Testis (tissue), 3 donors: ENCODE results near the gene TAMALIN. TPM values are rescaled to one million over a fixed set of nuclear protein-coding genes. Genes with fewer than 3 reads are reported as not detected.

Experiments
- DNase-seq: peaks from one replicate; pipeline ENCODE4 v3.0.0-alpha.2; 2019
- H3K27ac ChIP-seq, 2 donors: fragments of 200-600 bp; sonication (generic); one replicate each; pipeline ENCODE4 v1.5.1; 2019
- H3K27me3 ChIP-seq: fragments of 200-600 bp; sonication (generic); one replicate; pipeline ENCODE4 v1.5.1; 2019
- H3K36me3 ChIP-seq: fragments of 200-600 bp; sonication (generic); one replicate; pipeline ENCODE4 v1.5.1; 2017; ENCODE audit warnings: low read depth; ENCODE audit errors: missing control alignments
- H3K4me1 ChIP-seq: fragments of 200-600 bp; sonication (generic); one replicate; pipeline ENCODE4 v1.5.1; 2019
- H3K4me3 ChIP-seq, 2 donors: fragments of 200-600 bp; sonication (generic); one replicate each; pipeline ENCODE4 v1.5.1; 2017 to 2019
- H3K9me3 ChIP-seq: fragments of 200-600 bp; sonication (generic); one replicate; pipeline ENCODE4 v1.5.1; 2017
- CTCF ChIP-seq, 3 experiments: fragments of 450-650 bp in 2 of 3; fragments of 200-600 bp in 1 of 3; sonication (generic) in 1 of 3; IDR thresholded peaks; one replicate each; pipeline ENCODE4 v1.5.1; 2016 to 2019; ENCODE audit warnings: antibody characterized with exemption in 3 of 3, mild to moderate bottlenecking in 2 of 3, moderate library complexity in 1 of 3
- POLR2A ChIP-seq: fragments of 450-650 bp; IDR thresholded peaks from one replicate; pipeline ENCODE4 v1.6.1; 2017; ENCODE audit warnings: antibody characterized with exemption, mild to moderate bottlenecking, moderate library complexity
- WGBS, 2 donors: methylation state at CpG; one replicate each; pipeline ENCODE4 v1.1.5; 2018; 5-methylcytosine and 5-hydroxymethylcytosine counted together
- intact Hi-C: fragments of 100-400 bp; cut with DNase I; formaldehyde crosslinking; loops from one replicate; pipeline ENCODE4 v1.15.1; 2023; ENCODE audit warnings: low total_unique reads
- polyA plus RNA-seq: library from polyadenylated mRNA; stranded (reverse); fragments of 350-450 nt; fragmentation: Illumina TruSeq; extraction: RNeasy Lipid Tissue Mini Kit (QIAGEN cat#74804); gene quantifications from one replicate; pipeline ENCODE4 v1.2.3, GENCODE V29; 2014; ENCODE audit warnings: low read depth, low replicate concordance; ENCODE audit not compliant: insufficient read depth
- total RNA-seq, 2 donors: library from RNA; depleted of rRNA; stranded (reverse); fragments of >200 nt; gene quantifications; one replicate each; pipeline ENCODE4 v1.2.3, GENCODE V29; 2016

TAMALIN gene
- total and polyA plus RNA-seq, 3 donors from 2014 or later: 7.7 to 10.4 (median 8.9) TPM

GRCh38 chr12:51973560-51973959, 33.2 kb upstream of the TAMALIN start:
- H3K4me1 ChIP-seq: peaks cover 9% of the 10 kb centered on the region
- WGBS, 2 donors: 74 to 78% methylated on average over 4 of the region's 4 CpGs
- no peak for DNase-seq
- intact Hi-C loops: no loop called here
- H3K36me3 ChIP-seq: no peaks in the 10 kb centered on the region
- H3K27ac ChIP-seq: no peak overlapping the region
- H3K27me3 ChIP-seq: no peaks in the 10 kb centered on the region
- no peak overlapping the region for H3K4me3 ChIP-seq
- TF ChIP-seq POLR2A: no peak
- TF ChIP-seq CTCF (IDR thresholded peaks at IDR 0.05): no peak
- H3K9me3 ChIP-seq: no peaks in the 10 kb centered on the region

GRCh38 chr12:51974646-51975045, 32.1 kb upstream of the TAMALIN start:
- Histone ChIP-seq H3K36me3 (no peaks in the 10 kb centered on the region), H3K27me3 (no peaks in the 10 kb centered on the region), H3K9me3 (no peaks in the 10 kb centered on the region), H3K4me1 (peaks cover 9% of the 10 kb centered on the region), H3K27ac (no peak overlapping the region), H3K4me3 (no peak overlapping the region)
- 74 to 78% methylated on average over 2 of the region's 2 CpGs for WGBS, 2 donors
- intact Hi-C loops: loop anchor here (5.0 kb wide), 1 partner anchor 77 kb away; no protein-coding TSS in a partner anchor
- DNase-seq: no peak
- TF ChIP-seq CTCF (IDR thresholded peaks at IDR 0.05): no peak
- TF ChIP-seq POLR2A: no peak

GRCh38 chr12:51975196-51975595, 31.6 kb upstream of the TAMALIN start:
- Histone ChIP-seq H3K4me1 (peaks cover 9% of the 10 kb centered on the region), H3K36me3 (no peaks in the 10 kb centered on the region), H3K9me3 (no peaks in the 10 kb centered on the region), H3K4me3 (no peak overlapping the region), H3K27me3 (no peaks in the 10 kb centered on the region), H3K27ac (no peak overlapping the region)
- intact Hi-C loops: loop anchor here (5.0 kb wide), 1 partner anchor 78 kb away; no protein-coding TSS in a partner anchor
- TF ChIP-seq CTCF (IDR thresholded peaks at IDR 0.05) (no peak), POLR2A (no peak)
- DNase-seq: no peak
- 89 to 91% methylated on average over 7 to 8 of the region's 8 CpGs for WGBS, 2 donors

GRCh38 chr12:51976376-51977160, 30.2 kb upstream of the TAMALIN start:
- WGBS, 2 donors: 87 to 90% methylated on average over 10 of the region's 10 CpGs
- Histone ChIP-seq H3K36me3 (no peaks in the 10 kb centered on the region), H3K9me3 (no peaks in the 10 kb centered on the region), H3K4me3 (no peak overlapping the region), H3K4me1 (peaks cover 9% of the 10 kb centered on the region), H3K27me3 (no peaks in the 10 kb centered on the region), H3K27ac (no peak overlapping the region)
- intact Hi-C loops: loop anchor here (5.0 kb wide), 1 partner anchor 79 kb away; no protein-coding TSS in a partner anchor
- TF ChIP-seq POLR2A: no peak
- no peak for TF ChIP-seq CTCF (IDR thresholded peaks at IDR 0.05)
- DNase-seq: no peak
